ENCODE data around the gene SEC14L5.

The SEC14L5 gene

DNA sequence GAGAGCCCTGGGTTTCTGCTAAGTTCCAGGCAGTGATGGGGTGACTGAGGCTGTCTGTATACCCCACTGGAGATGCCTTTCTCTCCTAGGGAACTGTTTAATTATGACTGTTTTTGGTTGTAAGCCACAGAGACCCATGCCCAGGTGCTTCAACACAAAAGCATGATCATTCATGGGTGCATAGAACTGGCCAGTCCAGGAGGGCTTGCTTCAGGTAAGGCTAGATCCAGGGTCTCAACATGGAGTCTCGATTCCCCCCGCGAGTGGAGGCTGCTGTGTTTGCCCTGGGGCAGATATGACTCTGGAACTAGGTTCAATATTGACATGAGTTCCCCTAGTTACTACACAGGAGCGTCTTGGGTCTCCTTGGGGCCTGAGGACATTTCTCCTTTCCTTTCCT is 57.8 kb downstream of the SEC14L5 start:
- H3K4me3 ChIP-seq (ENCODE audit: control insufficient read depth, low read depth, low read length), result no peak overlapping the region
- TF ChIP-seq, protein P1, sequence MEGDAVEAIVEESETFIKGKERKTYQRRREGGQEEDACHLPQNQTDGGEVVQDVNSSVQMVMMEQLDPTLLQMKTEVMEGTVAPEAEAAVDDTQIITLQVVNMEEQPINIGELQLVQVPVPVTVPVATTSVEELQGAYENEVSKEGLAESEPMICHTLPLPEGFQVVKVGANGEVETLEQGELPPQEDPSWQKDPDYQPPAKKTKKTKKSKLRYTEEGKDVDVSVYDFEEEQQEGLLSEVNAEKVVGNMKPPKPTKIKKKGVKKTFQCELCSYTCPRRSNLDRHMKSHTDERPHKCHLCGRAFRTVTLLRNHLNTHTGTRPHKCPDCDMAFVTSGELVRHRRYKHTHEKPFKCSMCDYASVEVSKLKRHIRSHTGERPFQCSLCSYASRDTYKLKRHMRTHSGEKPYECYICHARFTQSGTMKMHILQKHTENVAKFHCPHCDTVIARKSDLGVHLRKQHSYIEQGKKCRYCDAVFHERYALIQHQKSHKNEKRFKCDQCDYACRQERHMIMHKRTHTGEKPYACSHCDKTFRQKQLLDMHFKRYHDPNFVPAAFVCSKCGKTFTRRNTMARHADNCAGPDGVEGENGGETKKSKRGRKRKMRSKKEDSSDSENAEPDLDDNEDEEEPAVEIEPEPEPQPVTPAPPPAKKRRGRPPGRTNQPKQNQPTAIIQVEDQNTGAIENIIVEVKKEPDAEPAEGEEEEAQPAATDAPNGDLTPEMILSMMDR (IDR thresholded peaks at IDR 0.05; ENCODE audit: control insufficient read depth, insufficient read depth, low read depth, low read length, missing control alignments), result no peak
- no peak for DNase-seq (ENCODE audit: low read depth)

DNA sequence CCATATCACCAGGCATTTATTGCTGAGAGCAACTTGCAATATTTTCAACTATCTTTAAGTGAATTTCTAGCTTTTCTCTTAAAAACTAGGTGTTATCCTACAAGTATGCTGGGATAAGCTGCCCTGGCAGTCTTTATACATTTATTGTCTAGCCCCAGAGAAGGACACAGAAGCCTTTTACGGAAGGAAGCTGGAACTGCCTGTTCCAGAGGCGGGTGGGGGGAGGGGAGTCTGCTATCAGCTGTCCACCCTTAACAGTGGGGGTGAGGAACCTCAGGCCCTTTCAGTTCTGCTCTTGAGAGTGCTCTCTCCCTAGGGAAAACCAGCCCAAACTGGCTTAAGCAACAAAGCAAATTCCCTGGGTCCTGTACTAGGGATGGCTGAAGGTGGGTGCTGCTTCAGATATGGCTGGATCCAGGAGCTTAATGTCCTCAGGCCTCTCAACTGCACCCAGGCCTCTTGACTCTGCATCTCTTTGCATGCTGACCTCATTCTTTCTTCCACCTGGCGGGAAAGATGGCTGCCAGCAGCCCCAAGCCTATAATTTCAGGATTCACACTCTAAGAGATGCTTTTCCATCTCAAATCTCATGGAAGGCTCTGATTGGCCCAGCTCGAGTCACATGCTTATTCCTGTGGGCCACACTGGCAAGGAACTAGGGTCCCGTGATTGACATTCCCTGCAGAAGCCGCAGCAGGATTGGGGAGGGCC is 59.0 kb downstream of the SEC14L5 start:
- TF ChIP-seq, protein P1 (IDR thresholded peaks at IDR 0.05; ENCODE audit: control insufficient read depth, insufficient read depth, low read depth, low read length, missing control alignments), result no peak
- H3K4me3 ChIP-seq (ENCODE audit: control insufficient read depth, low read depth, low read length), result no peak overlapping the region
- DNase-seq (ENCODE audit: low read depth), result no peak

DNA sequence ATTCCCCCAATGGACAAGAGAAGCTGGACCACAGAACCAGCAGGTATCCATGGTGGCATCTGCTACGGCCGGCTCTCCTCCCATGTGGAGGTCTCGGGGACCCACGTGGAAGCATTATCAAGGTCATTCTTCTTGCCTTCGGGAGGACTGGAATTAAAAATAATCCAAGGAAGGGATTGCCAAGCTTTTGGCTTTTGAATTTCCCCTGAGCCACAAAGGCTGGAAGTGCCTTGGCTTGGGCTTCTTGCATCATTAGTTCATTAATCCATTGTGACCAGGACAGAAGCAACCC is 59.5 kb downstream of the SEC14L5 start:
- H3K4me3 ChIP-seq (ENCODE audit: control insufficient read depth, low read depth, low read length), result no peak overlapping the region
- DNase-seq (ENCODE audit: low read depth), result no peak
- TF ChIP-seq, protein P1 (IDR thresholded peaks at IDR 0.05; ENCODE audit: control insufficient read depth, insufficient read depth, low read depth, low read length, missing control alignments), result no peak

- DNase-seq (ENCODE audit: low read depth), result no peak
- no peak overlapping the region for H3K4me3 ChIP-seq (ENCODE audit: control insufficient read depth, low read depth, low read length)
- TF ChIP-seq, protein P1 (IDR thresholded peaks at IDR 0.05; ENCODE audit: control insufficient read depth, insufficient read depth, low read depth, low read length, missing control alignments), result no peak
Observed at GRCh38 chr16:5018793-5019192, 60.7 kb downstream of the SEC14L5 start.

DNA sequence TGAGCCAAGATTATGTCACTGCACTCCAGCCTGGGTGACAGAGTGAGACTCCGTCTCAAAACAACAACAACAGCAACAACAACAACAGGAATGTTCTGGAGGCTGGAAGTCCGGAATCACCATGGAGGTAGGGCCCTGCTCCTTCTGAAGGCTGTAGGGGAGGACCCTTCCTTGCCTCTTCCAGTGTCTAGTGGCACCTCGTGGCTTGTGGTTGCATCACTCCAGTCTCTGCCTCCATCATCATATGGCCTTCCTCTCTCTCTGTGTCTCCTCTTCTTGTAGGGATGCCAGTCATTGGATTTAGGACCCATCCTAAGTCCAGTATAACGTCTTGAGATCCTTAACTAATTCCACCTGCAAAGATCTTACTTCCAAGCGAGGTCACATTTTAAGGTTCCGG is 61.6 kb downstream of the SEC14L5 start:
- no peak for DNase-seq (ENCODE audit: low read depth)
- TF ChIP-seq, protein P1 (IDR thresholded peaks at IDR 0.05; ENCODE audit: control insufficient read depth, insufficient read depth, low read depth, low read length, missing control alignments), result no peak
- H3K4me3 ChIP-seq (ENCODE audit: control insufficient read depth, low read depth, low read length), result no peak overlapping the region

DNA sequence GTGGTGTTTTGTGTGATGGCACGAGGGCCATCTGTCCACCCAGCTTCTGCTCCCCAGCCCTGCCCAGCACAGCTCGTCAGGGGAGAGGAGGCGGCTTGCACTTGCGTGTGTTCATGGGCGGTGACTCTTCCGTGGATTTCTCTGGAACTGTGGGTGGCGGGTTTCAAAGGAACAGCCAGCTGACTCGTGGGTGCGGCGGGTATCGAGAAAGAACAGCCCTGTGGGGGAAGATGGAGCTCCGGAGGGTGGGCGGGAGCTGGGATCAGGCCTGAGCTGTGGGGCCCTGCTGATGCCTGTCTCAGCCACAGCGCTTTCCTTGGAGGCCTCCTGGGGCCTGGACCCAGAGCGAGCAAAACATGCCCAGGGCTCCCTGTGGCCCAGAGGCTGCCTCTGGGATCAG is 62.4 kb downstream of the SEC14L5 start:
- TF ChIP-seq, protein P1 (IDR thresholded peaks at IDR 0.05; ENCODE audit: control insufficient read depth, insufficient read depth, low read depth, low read length, missing control alignments), result no peak
- no peak for DNase-seq (ENCODE audit: low read depth)
- no peak overlapping the region for H3K4me3 ChIP-seq (ENCODE audit: control insufficient read depth, low read depth, low read length)

DNA sequence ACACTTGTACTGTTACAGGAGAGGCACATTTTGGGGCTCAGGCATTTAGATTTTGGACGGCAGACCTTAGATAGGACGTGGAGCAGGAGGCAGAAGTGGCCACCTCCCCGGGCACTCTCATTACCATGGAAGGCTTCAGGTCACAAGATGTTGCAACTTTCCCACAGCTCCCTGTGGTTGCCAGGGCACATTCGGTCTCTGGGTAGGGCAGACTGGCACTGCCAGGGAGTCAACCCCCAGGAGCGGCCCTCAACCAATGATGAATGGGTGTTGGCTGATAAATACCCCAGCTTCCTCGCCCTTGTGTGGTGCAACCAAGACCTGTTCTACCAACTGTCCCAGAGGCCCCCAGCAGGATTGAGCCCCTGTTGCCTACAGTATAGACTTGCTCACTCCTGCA is 64.4 kb downstream of the SEC14L5 start:
- no peak overlapping the region for H3K4me3 ChIP-seq (ENCODE audit: control insufficient read depth, low read depth, low read length)
- no peak for DNase-seq (ENCODE audit: low read depth)
- TF ChIP-seq, protein P1 (IDR thresholded peaks at IDR 0.05; ENCODE audit: control insufficient read depth, insufficient read depth, low read depth, low read length, missing control alignments), result no peak

Data from AG09309 (cell line).